GM12878 (cell line): ENCODE results near the gene RORC. TPM values are rescaled to one million over a fixed set of nuclear protein-coding genes. Genes with fewer than 3 reads are reported as not detected.

Experiments used
- ATAC-seq: fragments of 200-7000 bp; cut with Tn5 transposase; 3 replicates; pipeline ENCODE4 v1.9.1; 2020; ENCODE audit warnings: mild to moderate bottlenecking, moderate library complexity
- BruUV-seq: library from RNA; stranded (reverse); fragments of 400-500 nt; replicated peaks from 2 replicates; lab custom pipeline; 2021; lab: Mats Ljungman, UMichigan
- CTCF ChIA-PET: fragments of 300-600 bp; sonication (Branson Sonifier 250); formaldehyde crosslinking; extraction: SDS; loops from one replicate; lab custom pipeline; 2021; ENCODE audit warnings: inconsistent platforms; lab: Yijun Ruan, JAX
- POLR2A ChIA-PET: fragments of 350-600 bp; formaldehyde crosslinking; extraction: SDS; loops from one replicate; lab custom pipeline; 2021; ENCODE audit warnings: inconsistent platforms; lab: Charles Lee
- RAD21 ChIA-PET: fragments of 300-600 bp; sonication (Branson Sonifier 250); formaldehyde crosslinking; loops from one replicate; lab custom pipeline; 2023; ENCODE audit warnings: antibody characterized with exemption; ENCODE audit not compliant: unreplicated experiment; lab: Charles Lee
- SMC1A ChIA-PET: fragments of 300-600 bp; sonication (Branson Sonifier 250); formaldehyde crosslinking; loops from one replicate; lab custom pipeline; 2023; ENCODE audit not compliant: unreplicated experiment, uncharacterized antibody; lab: Charles Lee
- DNase-seq: peaks from one replicate; pipeline ENCODE4 v3.0.0-alpha.2; 2011; ENCODE audit warnings: low read depth, low spot score
- FAIRE-seq: peaks from 3 replicates; lab custom pipeline; 2011; peaks lifted over from hg19 to GRCh38; lab: Jason Lieb, UNC
- H2AFZ ChIP-seq: 2 replicates; pipeline ENCODE4 v1.6.0; 2011; ENCODE audit warnings: low read depth, low read length, control low read depth; ENCODE audit not compliant: control insufficient read depth
- H3K27ac ChIP-seq: 2 replicates; pipeline ENCODE4 v1.5.1; 2011; ENCODE audit warnings: control low read depth; ENCODE audit not compliant: control insufficient read depth, insufficient read depth
- H3K27me3 ChIP-seq, 2 experiments: replicated peaks in 1 of 2; 2 replicates each; pipeline versions ENCODE4 v1.6.0 to v1.6.1; 2011; ENCODE audit warnings: low read length in 1 of 2; ENCODE audit not compliant: control insufficient read depth in 2 of 2, insufficient read depth in 2 of 2
- H3K36me3 ChIP-seq, 2 experiments: 2 replicates each; pipeline ENCODE4 v1.5.1; 2011; ENCODE audit warnings: low read length in 1 of 2; ENCODE audit not compliant: control insufficient read depth in 2 of 2, insufficient read depth in 2 of 2
- H3K4me1 ChIP-seq: 2 replicates; pipeline ENCODE4 v1.6.1; 2011; ENCODE audit warnings: mild to moderate bottlenecking, low read length, moderate library complexity, mixed read lengths; ENCODE audit not compliant: control insufficient read depth, insufficient read depth
- H3K4me2 ChIP-seq: 2 replicates; pipeline ENCODE4 v1.6.0; 2011; ENCODE audit warnings: control low read depth; ENCODE audit not compliant: control insufficient read depth, insufficient read depth
- H3K4me3 ChIP-seq: fragments of 200-600 bp; sonication (generic); 2 replicates; pipeline ENCODE4 v1.5.1; 2016
- H3K79me2 ChIP-seq: 2 replicates; pipeline ENCODE4 v1.6.0; 2011; ENCODE audit warnings: low read length; ENCODE audit not compliant: control insufficient read depth, insufficient read depth
- H3K9ac ChIP-seq: 2 replicates; pipeline ENCODE4 v1.8.0; 2011; ENCODE audit warnings: low read length, control low read depth, mixed read lengths; ENCODE audit not compliant: control insufficient read depth, insufficient read depth
- H3K9me3 ChIP-seq: replicated peaks from 3 replicates; pipeline ENCODE4 v1.5.1; 2011; ENCODE audit warnings: mild to moderate bottlenecking, low read length; ENCODE audit not compliant: control insufficient read depth, insufficient read depth
- H4K20me1 ChIP-seq: 2 replicates; pipeline ENCODE4 v1.6.0; 2011; ENCODE audit not compliant: control insufficient read depth, insufficient read depth
- CEBPZ ChIP-seq: fragments of 150-350 bp; IDR thresholded peaks from 2 replicates; pipeline ENCODE4 v1.6.1; 2016; ENCODE audit warnings: low read depth, low read length
- NR2C2 ChIP-seq: IDR thresholded peaks from 2 replicates; pipeline ENCODE4 v1.6.1; 2011; ENCODE audit warnings: borderline replicate concordance, low read depth; ENCODE audit not compliant: control insufficient read depth, insufficient read length
- POU2F2 ChIP-seq: IDR thresholded peaks from 3 replicates; pipeline ENCODE4 v1.6.1; 2011; ENCODE audit warnings: low read depth, mild to moderate bottlenecking, low read length, borderline replicate concordance
- RAD51 ChIP-seq: fragments of 450-650 bp; IDR thresholded peaks from 2 replicates; pipeline ENCODE4 v1.6.1; 2016; ENCODE audit warnings: moderate library complexity, mild to moderate bottlenecking, inconsistent platforms
- SMAD1 ChIP-seq: fragments of 450-650 bp; IDR thresholded peaks from 2 replicates; pipeline ENCODE4 v1.6.1; 2018; ENCODE audit warnings: mild to moderate bottlenecking, low read depth; ENCODE audit not compliant: partially characterized antibody
- SREBF2 ChIP-seq: IDR thresholded peaks from 2 replicates; pipeline ENCODE4 v1.6.1; 2012; ENCODE audit warnings: mild to moderate bottlenecking, low read length
- TARDBP ChIP-seq: IDR thresholded peaks from 2 replicates; pipeline ENCODE4 v1.6.1; 2016; ENCODE audit warnings: borderline replicate concordance
- ZNF622 ChIP-seq: fragments of 450-650 bp; IDR thresholded peaks from 2 replicates; pipeline ENCODE4 v1.6.1; 2017; ENCODE audit warnings: mild to moderate bottlenecking, inconsistent platforms
- WGBS: methylation state at CpG from one replicate; pipeline ENCODE4 v1.1.6; 2016; ENCODE audit warnings: low lambda C conversion rate; ENCODE audit not compliant: insufficient replicate concordance, insufficient coverage; ENCODE audit errors: missing lambda C conversion rate; 5-methylcytosine and 5-hydroxymethylcytosine counted together
- in situ Hi-C: fragments of 300-500 bp; cut with MboI; formaldehyde crosslinking; loops from 9 replicates; pipeline ENCODE4 v1.14.3; 2018; ENCODE audit warnings: mixed read lengths
- intact Hi-C: fragments of 100-400 bp; cut with micrococcal nuclease; formaldehyde crosslinking; loops from one replicate; pipeline ENCODE4 v1.14.2; 2022; ENCODE audit not compliant: unreplicated experiment
- polyA plus RNA-seq, 11 experiments: library from polyadenylated mRNA; depleted of rRNA in 4 of 11; unstranded in 6 of 11; stranded (reverse) in 5 of 11; fragments of >200 nt; fragmentation: Nextera tagmentation in 4 of 11; fragmentation: Illumina TruSeq in 1 of 11; extraction: Ambion mirVana in 4 of 11; extraction: Trizol in 1 of 11; gene quantifications; 1 replicate in 1 of 11; 2 replicates in 10 of 11; pipeline versions ENCODE4 v1.2.1 to v1.2.3, GENCODE V29; 2011 to 2016; ENCODE audit warnings: inconsistent platforms in 2 of 11, missing spikeins in 2 of 11, low read depth in 1 of 11
- total RNA-seq, 4 experiments: library from RNA; depleted of rRNA in 3 of 4; stranded (reverse); fragments of >200 nt in 3 of 4; fragmentation: Illumina TruSeq in 1 of 4; extraction: Trizol in 1 of 4; gene quantifications; 2 replicates each; pipeline versions ENCODE4 v1.2.1 to v1.2.3, GENCODE V29; 2013 to 2021
- TF ChIP-seq, protein P1 (sequence below): fragments of 450-650 bp; IDR thresholded peaks from 2 replicates; pipeline ENCODE4 v1.6.1; 2016; ENCODE audit warnings: mild to moderate bottlenecking

Gene RORC
- total and polyA plus RNA-seq, 10 of the 15 experiments (the other 5 are each of a cell fraction or from before 2014, with no cell fraction given) = not detected

GRCh38 chr1:151825751-151826660, 5.6 kb downstream of the RORC start:
- ChIA-PET SMC1A (no interaction called here), RAD21 (no interaction called here), POLR2A (no interaction called here)
- Histone ChIP-seq H3K9ac (no peak overlapping the region), H3K4me1 (peaks cover 10% of the 10 kb centered on the region), H3K27ac (no peak overlapping the region), H3K4me3 (no peak overlapping the region), H3K4me2 (no peak overlapping the region), H3K79me2 (no peaks in the 10 kb centered on the region), H3K36me3 (no peaks in the 10 kb centered on the region), H3K27me3 (no peaks in the 10 kb centered on the region)
- ATAC-seq = no peak
- FAIRE-seq = no peak
- intact Hi-C loops (loop anchor here (2.0 kb wide), 1 partner anchor 27 kb away; the partner anchor contains the start of gene THEM5), in situ Hi-C loops (no loop called here)
- DNase-seq = no peak
- TF ChIP-seq, protein P1, sequence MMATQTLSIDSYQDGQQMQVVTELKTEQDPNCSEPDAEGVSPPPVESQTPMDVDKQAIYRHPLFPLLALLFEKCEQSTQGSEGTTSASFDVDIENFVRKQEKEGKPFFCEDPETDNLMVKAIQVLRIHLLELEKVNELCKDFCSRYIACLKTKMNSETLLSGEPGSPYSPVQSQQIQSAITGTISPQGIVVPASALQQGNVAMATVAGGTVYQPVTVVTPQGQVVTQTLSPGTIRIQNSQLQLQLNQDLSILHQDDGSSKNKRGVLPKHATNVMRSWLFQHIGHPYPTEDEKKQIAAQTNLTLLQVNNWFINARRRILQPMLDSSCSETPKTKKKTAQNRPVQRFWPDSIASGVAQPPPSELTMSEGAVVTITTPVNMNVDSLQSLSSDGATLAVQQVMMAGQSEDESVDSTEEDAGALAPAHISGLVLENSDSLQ = peak; percentile 37
- no peak for TF ChIP-seq SREBF2
- TF ChIP-seq, all 136 proteins: peak for 1
- no TSS peak for BruUV-seq
- CTCF ChIA-PET = interaction anchor here (1.6 kb wide), 1 partner anchor 10 kb away, joined by 3 read pairs; no protein-coding TSS in a partner anchor
- no peaks in the 10 kb centered on the region for H4K20me1 ChIP-seq
- H2AFZ ChIP-seq = no peak overlapping the region
- WGBS = 45% methylated on average over 20 of the region's 21 CpGs
- no peaks in the 10 kb centered on the region for H3K9me3 ChIP-seq

DNA sequence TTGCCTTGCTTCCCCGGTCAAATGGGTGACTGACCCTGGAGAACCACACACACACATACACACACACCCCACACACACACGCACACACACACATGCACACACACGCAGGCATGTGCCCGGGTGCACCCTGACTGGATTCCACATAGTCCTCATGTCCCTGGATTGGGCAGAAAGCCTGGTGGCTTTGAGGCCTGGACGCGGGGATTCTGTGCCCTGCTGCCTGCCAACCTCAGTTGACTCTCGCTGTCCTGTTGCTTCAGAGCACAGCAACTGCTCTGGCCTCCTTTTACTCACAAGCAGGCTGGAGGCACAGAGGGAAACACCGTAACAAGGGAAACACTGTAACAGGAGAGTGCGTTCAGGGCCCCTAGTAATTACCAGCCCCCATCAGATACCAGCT, 6.4 kb downstream of the RORC start:
- WGBS = 66% methylated on average over 9 of the region's 9 CpGs
- DNase-seq = no peak
- no TSS peak for BruUV-seq
- POLR2A ChIA-PET = no interaction called here
- no peak for ATAC-seq
- Histone ChIP-seq H3K27ac (no peak overlapping the region), H3K4me2 (no peak overlapping the region), H3K9ac (no peak overlapping the region), H2AFZ (no peak overlapping the region), H3K36me3 (no peaks in the 10 kb centered on the region), H3K4me1 (peaks cover 10% of the 10 kb centered on the region), H3K9me3 (no peaks in the 10 kb centered on the region), H3K27me3 (no peaks in the 10 kb centered on the region), H4K20me1 (no peaks in the 10 kb centered on the region), H3K4me3 (no peak overlapping the region), H3K79me2 (no peaks in the 10 kb centered on the region)
- SMC1A ChIA-PET = no interaction called here
- in situ Hi-C loops (no loop called here), intact Hi-C loops (loop anchor here (2.0 kb wide), 1 partner anchor 28 kb away; the partner anchor contains the start of gene THEM5)
- CTCF ChIA-PET = no interaction called here
- RAD21 ChIA-PET = no interaction called here
- FAIRE-seq = no peak
- TF ChIP-seq CEBPZ = no peak
- TF ChIP-seq NR2C2 = no peak
- TF ChIP-seq ZNF622 = no peak
- TF ChIP-seq RAD51 = no peak
- TF ChIP-seq SMAD1 = no peak
- no peak for TF ChIP-seq POU2F2
- TF ChIP-seq, protein P1 = no peak
- TF ChIP-seq TARDBP = no peak
